Daoy (cell line): ENCODE data around the gene AHDC1. TPM values are rescaled to one million over a fixed set of nuclear protein-coding genes. Genes with fewer than 3 reads are reported as not detected.
"Not testable (repeated sequence)": the region's sequence is repeated elsewhere in the genome, so short reads cannot be mapped to it uniquely, and the experiment has no call there.

ENCODE experiments used
- DNase-seq: peaks from one replicate; pipeline ENCODE4 v3.0.0-alpha.2; 2015; ENCODE audit warnings: low read depth
- total RNA-seq: library from RNA; depleted of rRNA; stranded (reverse); fragments of >200 nt; shearing (Covaris generic); gene quantifications from 2 replicates; pipeline ENCODE4 v1.2.3, GENCODE V29; 2014

The AHDC1 gene
- total RNA-seq, 1 experiment from 2014 or later = 4.7 TPM

DNA sequence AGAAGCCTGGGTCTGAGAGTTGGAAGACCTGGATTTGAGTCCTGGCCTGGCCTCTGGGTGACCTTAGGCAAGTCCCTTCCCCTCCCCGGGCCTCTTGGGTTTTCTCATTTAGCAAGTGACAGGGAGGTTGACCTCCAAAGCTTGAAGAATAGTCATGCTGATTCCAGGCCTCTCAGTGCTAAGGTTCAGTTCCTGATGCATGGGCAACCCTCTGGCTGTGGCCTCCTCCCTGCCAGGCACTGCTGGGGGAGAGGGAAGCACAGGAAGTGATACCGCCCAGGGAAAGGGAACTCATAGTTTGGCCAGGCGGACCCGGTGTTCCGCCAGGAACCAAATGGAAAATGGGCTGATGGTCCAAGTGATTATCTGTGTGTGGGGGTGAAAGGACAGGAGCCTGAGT is 90.4 kb downstream of the AHDC1 start:
- no peak for DNase-seq

DNA sequence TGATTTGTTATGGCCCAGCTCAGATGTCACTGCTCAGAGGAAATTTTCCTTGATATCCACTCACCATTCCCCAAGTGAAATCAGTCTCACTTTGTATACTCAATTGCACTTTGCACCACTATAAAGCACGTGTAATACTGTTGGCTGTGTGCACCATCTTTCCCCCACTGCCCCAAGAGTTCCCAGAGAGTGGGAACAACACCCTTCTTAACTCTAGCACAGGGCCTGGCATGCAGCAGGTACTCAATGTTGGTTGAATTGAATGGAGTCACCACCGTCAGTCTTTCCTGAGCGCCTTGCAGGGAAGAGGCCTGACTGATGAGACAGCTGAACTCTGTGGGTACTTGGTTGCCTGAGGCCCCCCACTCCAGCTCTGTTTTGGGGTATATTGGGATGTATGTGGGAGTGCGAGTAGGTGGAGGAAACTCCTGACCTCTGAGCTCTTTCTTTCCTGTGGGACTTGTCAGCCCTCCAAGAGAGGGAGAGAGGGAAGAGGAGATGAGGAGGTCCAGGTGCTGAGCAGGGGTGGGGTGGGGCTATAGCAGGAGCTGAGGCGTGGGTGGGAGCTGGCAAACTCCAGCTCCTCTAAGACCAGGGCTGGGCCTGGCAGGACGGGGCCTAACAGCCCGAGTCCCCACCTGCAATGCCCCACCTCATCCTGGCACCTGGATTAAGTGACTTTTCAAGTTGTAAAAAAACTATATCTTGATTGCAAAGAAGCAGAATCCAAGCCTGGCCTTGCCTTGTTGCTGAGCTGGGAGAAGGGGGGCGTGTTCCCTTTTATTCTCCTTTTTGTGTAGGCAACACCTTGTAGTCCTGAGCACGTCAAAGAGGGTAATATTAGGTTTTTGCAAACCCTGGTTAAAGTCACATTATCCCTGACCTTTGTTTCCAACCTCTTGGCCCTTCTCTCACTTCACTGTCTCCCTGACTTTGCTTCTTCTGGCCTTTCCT is 94.5 kb downstream of the AHDC1 start:
- no peak for DNase-seq

DNA sequence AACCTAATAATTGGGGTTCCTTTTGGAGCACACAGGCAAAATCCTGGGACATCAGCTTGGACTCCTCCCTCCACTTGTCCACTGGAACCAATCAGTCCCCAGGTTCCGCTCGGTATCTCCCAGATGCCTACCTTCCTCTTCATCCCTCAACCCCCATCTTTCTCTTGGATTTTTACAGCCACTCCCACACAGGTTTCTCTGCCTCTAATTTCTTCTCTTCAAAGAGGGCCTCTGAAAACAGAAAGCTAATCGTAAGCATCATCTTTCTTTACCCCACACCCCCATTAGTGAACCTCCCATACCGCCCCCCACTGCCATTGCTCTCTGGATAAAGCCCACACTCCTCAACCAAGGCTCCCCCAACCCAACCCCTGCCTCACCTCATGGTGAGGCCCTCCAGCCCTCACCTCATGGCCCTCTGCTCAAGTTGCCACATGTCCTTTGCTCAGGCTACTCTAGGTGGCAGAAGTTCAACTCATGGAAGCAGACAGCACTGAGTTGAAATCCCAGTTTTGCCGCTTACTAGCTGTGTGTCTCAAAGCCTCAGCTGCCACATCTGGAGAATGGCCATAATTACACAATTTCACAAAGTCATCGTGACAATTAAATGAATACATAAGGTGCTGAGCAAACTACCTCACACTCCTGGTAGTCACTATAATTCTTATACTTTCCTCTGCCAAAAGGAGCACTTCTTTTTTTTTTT is 95.8 kb downstream of the AHDC1 start:
- no peak for DNase-seq

DNA sequence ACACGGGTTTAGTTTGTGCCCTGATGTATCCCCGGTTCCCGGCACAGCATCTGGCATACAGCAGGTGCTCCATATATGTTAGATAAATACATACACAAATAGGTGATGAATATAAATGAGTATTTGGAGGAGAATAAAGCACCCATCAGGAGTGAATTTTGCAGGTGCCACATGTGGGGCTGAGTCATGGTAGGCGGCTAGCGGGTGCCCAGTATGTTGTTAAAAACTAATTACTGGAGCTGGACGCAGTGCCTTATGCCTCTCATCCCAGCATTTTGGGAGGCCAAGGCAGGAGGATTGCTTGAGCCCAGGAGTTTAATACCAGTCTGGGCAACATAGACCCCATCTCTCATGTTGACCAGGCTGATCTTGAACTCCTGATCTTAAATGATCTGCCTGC is 97.2 kb downstream of the AHDC1 start:
- no peak for DNase-seq

DNA sequence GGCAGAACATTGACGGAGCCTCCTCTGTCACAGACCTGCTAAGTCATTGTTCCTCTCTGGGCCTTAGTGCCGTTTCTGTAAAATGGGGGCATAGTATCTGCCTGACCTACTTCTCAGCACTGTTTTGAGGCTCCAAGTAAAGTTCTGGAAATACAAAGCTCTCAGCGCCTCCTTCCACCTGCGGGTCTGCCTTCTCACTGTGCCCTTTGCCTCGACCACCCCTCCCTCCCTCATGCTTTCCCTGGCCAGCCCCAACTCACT is 98.6 kb downstream of the AHDC1 start:
- no peak for DNase-seq

DNA sequence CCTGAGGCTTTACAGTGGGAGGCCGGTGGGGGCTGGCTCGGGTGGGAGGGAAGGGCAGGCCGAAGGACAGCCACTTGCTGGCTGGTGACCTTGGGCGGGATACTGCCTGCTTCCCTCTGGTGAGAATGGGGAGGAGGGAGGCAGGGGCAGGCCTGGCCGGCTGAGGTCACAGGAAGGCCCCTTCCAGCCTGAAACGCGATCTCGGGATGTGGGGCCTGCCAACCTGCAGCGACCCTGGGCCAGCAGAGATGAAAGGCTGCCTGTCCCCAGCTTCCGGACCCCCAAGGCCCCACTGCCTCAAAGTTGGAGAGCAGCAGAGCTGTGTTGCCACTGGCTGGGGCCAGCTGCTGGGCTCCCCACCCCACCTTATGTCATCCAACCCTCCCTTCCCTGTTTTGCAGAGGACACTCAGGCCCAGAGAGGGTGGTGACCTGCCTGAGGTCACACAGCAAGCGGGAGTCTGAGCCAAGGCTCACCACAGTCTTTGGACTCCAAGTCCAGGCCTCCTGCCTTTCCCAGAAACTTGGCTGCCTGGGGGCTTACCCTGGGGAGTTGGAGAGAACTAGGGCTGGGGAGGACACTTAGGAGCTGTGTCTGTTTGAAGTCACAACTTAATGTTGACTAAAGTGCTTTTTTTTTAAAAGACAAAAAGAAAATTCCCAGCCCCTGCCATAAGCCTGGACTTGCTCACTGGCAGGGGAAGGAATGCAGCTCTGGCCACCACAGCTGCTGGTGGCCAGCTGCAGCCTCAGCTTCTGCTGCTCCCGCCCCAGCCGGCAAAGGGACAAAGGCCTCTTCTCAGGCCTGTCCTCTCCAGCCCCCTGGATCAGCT is 99.1 kb downstream of the AHDC1 start:
- no peak for DNase-seq

DNA sequence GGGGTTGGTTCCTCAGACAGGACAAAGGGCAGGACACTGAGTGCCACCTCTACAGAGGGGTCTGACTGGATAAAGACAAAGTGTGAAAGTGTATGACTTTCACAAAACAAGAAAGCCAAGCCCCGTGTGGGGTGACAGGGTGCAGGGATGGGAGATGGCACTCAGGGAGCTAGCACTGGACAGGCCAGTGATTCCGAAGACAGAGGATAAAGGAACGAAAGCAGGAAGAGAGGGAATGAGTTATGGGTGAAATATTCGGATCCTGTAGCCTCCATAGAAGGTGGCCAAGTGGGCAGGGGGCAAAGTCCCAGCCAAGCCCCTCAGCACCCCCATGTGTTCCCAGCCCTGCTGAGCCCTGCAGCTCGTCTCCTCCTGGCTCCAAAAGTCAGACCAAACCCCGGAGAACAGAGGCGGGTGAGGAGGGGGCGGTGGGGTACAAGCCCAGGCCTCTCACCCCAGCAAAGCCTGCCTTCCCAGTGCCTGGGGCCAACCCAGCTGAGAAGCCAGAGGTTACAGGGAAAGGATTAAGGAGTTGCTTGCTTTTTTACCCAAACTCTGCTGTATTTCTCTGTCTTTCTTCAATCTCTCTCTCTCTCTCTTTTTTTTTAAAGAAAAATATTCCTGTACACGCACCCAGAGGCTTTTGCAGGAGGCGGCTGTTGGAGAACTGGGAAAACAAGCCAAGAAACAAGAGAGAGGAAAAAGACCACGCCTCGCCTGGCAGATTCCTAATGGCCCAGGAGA is 99.9 kb downstream of the AHDC1 start:
- no peak for DNase-seq

DNA sequence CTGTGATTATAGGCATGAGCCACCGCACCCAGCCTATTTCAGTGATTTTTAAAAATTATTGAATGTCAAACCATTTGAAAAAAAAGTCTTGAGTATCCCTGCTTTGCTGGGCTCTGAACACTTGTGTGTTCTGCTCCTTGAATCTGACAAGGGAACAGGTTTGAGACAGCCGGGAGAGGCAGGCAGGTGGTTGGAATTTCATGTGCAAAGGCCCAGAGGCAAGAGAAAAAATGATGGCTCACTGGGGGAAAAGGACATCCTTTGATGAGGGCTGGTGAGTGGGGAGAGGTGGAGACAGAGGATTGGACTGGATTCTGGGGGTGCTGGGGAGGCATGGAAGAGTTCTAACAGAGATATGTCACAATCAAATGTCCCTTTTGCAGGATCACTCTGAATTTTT is 100.9 kb downstream of the AHDC1 start:
- no peak for DNase-seq

DNA sequence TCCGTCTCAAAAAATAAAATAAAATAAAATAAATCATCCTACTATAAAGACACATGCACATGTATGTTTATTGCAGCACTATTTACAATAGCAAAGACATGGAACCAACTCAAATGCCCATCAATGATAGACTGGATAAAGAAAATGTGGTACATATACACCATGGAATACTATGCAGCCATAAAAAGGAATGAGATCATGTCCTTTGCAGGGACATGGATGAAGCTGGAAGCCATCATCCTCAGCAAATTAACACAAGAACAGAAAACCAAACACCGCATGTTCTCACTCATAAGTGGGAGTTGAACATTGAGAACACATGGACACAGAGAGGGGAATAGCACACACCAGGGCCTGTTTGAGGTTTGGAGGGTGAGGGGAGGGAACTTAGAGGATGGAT is 102.8 kb downstream of the AHDC1 start:
- not testable (repeated sequence) for DNase-seq

DNA sequence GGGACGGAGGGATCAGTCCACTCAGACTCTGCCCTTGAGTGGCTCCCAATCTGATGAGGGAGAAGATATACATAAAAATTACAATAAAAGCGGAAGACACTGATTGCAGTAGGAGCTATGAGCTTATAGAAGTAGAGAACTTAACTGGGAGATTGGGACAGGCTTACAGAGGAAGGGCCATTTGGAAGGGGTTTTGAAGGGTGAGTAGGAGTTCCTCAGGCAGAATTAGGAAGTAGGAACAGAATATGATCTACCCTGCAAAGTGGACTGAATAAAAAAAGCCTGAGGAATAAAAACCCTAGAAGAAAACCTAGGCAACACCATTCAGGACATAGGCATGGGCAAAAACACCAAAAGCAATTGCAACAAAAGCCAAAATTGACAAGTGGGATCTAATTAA is 104.8 kb downstream of the AHDC1 start:
- no peak for DNase-seq

DNA sequence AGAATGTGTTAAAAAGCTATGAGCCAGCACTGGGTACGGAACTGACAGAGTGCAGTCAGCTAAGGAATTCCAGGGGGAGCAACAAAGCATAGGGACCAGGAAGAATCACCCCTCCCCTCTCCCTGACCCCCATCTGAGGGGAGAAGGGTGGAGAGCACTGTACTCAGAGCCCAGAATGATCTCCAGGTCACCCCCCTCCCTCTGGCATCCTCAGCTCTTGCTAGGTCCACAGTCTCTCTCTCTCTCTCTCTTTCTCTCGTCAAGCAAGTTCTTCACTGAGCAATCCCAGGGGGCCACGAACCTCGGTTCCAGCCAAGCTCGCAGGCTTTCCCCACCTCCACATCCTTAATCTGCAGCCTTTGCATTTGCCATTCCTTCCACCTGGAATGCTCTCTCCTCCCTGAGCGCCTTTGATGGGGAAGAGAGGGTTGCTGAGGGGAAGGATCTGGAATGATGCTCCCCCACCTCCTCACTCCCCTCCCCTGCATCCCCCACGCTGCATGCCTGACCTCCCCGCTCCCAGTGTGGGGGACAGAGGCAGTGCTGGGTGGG is 107.3 kb downstream of the AHDC1 start:
- DNase-seq = no peak

DNA sequence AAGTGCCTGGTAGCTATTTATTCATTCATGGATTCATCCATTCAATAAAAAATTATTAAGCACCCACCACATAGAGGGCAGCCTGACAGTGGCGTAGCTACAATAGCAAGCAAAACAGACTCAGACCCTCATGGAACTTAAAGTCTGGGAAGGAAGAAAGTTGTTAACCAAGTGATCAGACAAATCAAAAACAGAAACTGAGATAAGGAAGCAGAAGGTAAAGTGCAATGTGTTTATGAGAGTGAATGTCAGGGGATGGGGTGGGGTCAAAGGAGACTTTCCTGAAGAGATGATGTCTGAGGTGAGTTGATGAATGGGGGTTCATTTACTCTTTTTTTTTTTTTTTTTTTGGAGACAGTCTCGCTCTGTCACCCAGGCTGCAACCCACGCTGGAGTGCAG is 111.1 kb downstream of the AHDC1 start:
- no peak for DNase-seq

DNA sequence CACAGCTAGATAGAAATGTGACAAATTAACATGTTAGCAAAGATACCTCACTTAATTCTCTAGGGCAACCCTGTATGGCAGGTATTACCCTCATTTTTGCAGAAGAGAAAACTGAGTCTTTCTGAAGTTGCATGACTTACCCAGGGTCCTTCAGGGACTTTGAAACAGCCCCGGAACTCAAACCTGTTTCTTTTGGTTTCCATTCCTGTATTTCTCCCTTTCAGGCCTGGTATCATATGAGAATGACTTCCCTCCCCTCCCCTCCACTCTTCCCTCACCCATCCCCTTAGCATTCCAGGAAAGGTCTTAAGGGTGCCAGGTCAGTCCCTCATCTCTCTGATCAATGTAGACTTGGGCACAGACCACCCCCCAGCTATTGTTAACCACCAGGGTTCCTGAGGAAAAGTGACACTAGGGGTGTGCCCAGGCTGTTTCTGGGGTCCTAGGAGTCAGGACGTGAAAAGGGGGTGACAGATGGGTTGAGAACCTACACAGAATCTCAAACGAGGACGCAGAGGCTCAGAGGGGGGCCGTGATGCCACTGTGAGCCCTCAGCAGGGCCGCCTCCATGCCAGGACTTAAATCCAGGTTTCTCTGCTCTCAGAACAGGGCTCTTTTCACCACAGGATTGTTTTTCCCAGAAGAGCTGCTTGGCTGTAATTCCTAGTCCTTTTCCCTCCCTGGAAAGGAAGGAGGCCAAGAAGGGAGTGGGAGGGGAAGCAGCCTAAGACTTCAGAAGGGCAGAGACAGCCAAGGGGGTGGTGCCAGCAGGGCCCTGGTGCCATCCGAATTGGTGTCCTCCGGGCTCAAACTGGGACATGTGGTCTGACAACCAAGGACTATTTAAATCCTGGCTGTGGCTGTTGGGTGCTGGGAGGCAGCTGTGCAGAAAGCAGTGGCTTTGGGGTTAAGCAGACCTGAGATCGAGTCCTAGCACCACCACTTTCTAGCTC is 111.9 kb downstream of the AHDC1 start:
- no peak for DNase-seq

DNA sequence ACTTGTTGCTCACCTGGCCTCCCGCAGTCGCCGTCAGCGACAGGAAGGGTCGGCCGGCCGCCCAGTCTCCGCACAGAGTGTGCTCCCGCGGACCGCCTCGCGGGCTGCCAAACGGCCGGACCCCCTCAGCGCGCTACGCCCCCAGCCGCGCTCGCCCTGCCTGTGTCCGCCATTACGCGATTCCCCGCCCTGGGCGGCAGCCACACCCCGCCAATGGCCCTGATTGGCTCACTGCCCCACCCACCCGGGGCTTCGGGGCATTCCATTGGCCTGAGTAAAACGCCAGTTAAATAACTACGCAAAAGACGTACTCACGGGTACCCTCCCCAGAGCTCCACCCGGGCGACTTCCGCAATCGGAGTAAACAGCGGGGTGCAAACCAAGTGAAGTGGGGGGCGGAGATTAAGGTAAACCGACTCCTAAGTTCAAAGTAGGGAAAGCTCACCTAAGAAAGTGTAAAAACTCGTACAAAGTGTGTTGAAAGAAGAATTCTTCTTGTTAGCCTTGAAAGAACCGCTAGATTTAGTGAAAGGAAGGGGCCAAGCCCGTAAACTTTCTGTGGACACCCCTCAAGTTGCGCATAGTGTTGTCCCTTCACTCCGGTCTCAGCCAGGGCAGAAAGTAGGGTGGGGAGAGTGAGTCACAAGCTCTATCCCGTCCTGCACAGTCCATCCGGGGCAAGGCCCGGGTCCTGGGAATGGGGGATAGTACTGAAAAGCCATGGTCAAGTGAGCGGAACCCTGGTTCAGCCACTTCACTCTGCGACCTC is 113.8 kb downstream of the AHDC1 start, which contains the start of gene WASF2:
WASF2 (minus strand) TSS at position 195 of the 769 bp plus-strand sequence. CDS start 61,277 bp downstream, outside the sequence.
- peak; percentile 98 for DNase-seq

DNA sequence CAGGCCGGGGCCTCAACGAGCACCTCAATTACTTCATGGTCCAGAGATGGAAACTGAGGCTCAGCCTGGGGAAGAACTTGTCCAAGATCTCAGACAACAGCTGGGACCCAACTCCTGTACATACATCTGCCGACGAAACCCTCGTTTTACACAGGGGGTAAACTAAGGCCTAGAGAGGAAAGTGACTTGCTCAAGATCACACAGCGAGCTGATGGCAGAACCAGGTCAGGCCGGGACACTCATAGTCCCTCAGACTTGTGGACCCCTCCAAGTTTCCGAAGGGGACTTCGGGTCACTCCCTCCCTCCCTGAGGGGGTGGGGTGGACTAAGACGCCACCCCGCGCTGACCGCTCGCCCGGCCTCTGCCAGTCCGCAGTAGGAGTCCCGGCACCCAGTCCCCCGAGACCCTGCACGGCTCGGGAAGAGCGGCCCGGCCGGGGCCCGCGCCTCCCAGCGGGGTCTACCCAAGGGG is 114.4 kb downstream of the AHDC1 start:
- peak; percentile 34 for DNase-seq

DNA sequence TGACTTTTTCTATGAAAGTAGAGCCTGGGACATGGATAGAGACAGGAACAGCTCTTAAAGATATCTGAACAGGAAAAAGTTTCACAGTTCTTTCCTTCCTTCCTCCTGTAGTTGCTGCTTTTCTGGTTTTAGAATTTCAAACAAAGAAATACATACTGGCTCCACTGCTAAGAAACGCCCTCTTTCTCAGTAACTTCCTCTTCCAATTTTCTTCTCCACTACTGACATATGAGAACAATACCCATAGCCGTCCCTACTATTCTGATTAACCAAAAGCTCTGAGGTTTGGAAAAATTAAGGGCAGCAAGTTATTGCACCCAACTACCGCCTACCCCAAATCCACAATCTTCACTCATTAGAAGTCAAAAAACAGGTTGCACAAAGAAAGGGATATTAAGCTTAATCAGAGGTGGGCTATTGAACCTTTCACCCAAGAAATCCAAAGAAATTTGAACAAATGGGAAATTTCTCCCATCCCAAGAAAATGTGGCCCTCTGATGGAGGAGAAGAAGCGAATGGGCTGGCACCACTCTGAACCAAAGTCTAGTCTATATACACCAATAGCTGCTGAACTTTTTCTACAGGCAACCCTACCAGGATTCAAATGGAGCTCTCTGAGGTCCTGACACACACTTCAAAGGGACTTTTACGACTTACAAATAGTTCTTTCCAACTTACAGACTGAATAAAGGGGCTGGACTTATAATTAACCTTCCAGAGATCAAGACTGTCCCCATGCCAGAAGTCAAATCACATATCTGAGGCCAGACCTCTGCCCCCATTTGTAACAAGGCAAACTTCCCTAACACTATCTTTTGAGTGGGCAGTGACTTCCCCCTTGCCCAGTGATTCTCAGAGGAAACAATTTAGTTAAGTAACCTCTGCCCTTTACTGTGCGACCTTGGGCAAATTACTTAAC is 115.7 kb downstream of the AHDC1 start:
- DNase-seq = no peak

DNA sequence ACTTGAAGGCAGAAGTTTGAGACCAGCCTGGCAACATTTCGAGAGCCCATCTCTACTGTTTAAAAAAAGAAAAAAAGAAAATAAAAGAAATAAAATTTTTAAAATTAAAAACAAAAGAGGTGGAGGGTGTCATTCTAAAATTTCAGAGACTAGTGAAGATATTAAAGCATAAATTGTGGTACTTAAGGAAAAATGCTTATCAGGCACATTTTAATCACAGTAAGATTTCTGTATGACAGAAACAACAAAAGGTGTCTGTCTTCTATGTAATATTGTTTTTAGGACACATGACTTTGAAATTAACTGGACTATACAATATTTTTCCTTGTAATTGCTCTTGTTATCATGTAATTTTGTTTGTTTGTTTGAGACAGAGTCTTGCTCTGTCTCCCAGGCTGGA is 118.6 kb downstream of the AHDC1 start:
- no peak for DNase-seq
